GM12872 (cell line): Measurements from ENCODE around the gene ERBB4.

Source experiments
- TF ChIP-seq, protein P1 (sequence below): IDR thresholded peaks from 3 replicates; pipeline ENCODE4 v1.5.1; 2011; ENCODE audit warnings: low read depth, mild to moderate bottlenecking, low read length, moderate library complexity; ENCODE audit not compliant: insufficient read depth

The ERBB4 gene

GRCh38 chr2:211846036-211846400, 692.6 kb downstream of the ERBB4 start:
- TF ChIP-seq, protein P1, sequence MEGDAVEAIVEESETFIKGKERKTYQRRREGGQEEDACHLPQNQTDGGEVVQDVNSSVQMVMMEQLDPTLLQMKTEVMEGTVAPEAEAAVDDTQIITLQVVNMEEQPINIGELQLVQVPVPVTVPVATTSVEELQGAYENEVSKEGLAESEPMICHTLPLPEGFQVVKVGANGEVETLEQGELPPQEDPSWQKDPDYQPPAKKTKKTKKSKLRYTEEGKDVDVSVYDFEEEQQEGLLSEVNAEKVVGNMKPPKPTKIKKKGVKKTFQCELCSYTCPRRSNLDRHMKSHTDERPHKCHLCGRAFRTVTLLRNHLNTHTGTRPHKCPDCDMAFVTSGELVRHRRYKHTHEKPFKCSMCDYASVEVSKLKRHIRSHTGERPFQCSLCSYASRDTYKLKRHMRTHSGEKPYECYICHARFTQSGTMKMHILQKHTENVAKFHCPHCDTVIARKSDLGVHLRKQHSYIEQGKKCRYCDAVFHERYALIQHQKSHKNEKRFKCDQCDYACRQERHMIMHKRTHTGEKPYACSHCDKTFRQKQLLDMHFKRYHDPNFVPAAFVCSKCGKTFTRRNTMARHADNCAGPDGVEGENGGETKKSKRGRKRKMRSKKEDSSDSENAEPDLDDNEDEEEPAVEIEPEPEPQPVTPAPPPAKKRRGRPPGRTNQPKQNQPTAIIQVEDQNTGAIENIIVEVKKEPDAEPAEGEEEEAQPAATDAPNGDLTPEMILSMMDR, result no peak

DNA sequence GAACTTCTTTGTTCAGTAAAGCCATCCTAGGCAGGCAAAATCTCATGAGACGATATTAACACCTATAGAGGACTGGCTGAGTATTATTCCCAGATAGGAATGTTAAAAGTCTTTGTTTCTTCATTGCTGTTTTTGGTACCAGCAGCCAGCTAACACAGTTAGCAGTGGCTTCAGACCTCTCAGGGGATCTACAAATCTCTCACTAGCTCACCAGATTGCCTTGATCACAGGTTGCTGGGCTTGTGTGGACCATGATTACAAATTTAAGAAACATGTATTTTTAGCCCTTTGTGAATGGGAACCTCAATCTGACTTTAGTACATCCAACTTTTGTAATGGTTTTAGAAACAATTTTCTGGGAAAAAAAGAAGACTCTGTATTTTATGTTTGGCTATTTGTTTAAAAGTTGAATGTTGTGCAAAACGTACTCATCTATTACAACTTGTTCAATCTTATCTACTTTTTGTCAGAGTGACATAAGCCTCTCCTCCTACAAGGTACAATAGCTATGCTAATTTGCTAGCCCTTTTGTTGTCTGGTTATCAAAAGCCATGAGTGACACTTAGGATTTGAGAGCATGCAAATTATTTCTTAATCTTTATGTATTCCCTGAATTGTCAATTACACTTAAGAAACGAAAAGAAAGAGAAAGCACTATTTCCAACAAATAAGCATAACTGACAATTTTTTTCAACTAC, 693.1 kb downstream of the ERBB4 start:
- TF ChIP-seq, protein P1, result no peak

DNA sequence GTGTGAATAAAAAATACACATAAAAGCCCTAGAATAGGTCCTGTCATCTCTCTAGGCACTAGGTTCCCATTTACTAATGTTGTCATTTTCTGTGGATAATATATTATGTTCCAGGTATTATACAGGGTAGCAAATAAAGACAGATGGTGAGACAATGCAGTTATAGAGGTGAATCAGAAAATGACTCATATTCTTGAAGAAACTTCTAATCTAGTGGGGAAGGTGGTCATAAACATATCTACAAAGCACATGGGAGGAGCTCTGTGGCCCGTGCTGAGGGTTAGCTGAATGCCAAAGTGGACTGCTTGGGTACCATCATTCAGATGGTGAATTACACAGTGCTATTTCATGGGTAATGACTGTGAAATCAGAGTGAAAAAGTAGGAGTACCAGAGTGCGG, 700.9 kb downstream of the ERBB4 start:
- TF ChIP-seq, protein P1, result no peak

- TF ChIP-seq, protein P1, result no peak
Measured at GRCh38 chr2:211837206-211837605, 701.4 kb downstream of the ERBB4 start.

DNA sequence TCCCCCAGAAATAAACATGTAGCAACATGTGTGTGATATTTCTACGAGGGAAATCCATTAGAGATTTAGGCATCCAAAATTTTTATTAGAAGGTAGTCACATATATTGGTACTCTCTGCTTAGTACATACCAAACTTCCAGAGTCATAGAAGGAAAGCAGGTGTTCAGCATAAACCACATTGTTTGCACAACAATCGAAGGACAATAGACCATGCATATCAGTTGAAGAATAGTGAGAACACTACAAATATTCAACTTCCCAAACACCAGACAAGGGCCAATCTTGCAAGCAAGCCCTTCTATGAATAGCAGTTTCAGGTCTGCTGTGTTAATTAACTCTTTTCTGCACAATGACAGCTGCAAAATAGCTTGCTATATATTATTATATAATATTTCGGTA, 702.2 kb downstream of the ERBB4 start:
- TF ChIP-seq, protein P1, result no peak

- TF ChIP-seq, protein P1, result no peak
Measured at GRCh38 chr2:211835695-211836094, 702.9 kb downstream of the ERBB4 start.

GRCh38 chr2:211833582-211834279, 704.9 kb downstream of the ERBB4 start:
- TF ChIP-seq, protein P1, result no peak
